ENCODE results near the gene ATOX1. TPM values are rescaled to one million over a fixed set of nuclear protein-coding genes. Genes with fewer than 3 reads are reported as not detected.

The ATOX1 gene
- total RNA-seq, 1 donor from 2014 or later, result 265 TPM

DNA sequence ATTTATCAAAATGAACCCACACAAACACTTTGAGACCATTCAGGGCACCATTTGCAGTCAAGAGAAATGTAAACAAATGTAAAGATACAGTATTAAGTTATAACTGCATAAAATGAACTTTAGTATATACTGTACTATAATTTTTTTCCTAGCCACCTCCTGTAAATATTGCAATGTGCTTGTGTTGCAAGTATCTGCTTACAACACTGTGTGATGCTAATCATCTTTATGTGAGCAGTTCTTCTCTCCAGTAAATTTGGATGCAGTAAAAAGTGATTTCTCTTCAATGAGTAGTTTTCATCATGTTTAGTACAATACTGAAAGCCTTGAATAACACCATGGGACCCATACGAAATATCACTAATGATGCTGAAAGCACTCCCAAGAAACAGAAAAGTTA lies 22.8 kb upstream of the ATOX1 start:
- H3K27me3 Mint-ChIP-seq (ENCODE audit: low read depth, unreplicated experiment), result no peaks in the 10 kb centered on the region
- H3K4me1 Mint-ChIP-seq (ENCODE audit: low read depth, unreplicated experiment), result peaks cover 39% of the 10 kb centered on the region
- H3K9me3 Mint-ChIP-seq (ENCODE audit: unreplicated experiment), result no peaks in the 10 kb centered on the region
- H3K27ac ChIP-seq (ENCODE audit: low read depth, low read length), result no peak overlapping the region
- no peak overlapping the region for H3K9ac ChIP-seq (ENCODE audit: low read length)
- no peak overlapping the region for H2AFZ ChIP-seq (ENCODE audit: low read depth, low read length)
- H3K4me3 Mint-ChIP-seq (ENCODE audit: unreplicated experiment), result no peak overlapping the region
- peaks cover 3% of the 10 kb centered on the region for H3K36me3 Mint-ChIP-seq (ENCODE audit: low read depth, unreplicated experiment)
- no peaks in the 10 kb centered on the region for H3K4me1 ChIP-seq (ENCODE audit: insufficient read depth, low read length)
- H3K27me3 ChIP-seq (ENCODE audit: insufficient read depth, low read length), result no peaks in the 10 kb centered on the region
- no peak for DNase-seq (ENCODE audit: low read depth)
- no peak overlapping the region for H3K27ac Mint-ChIP-seq (ENCODE audit: unreplicated experiment)
- H4K20me1 ChIP-seq (ENCODE audit: insufficient read depth, low read length), result peaks cover 98% of the 10 kb centered on the region
- peaks cover 8% of the 10 kb centered on the region for H3K36me3 ChIP-seq (ENCODE audit: insufficient read depth, low read length)
- no peaks in the 10 kb centered on the region for H3K9me3 ChIP-seq (ENCODE audit: insufficient read depth, low read depth, low read length)
- H3K4me3 ChIP-seq (ENCODE audit: insufficient read depth, low read depth, low read length), result no peak overlapping the region
- no peak overlapping the region for H3K4me2 ChIP-seq (ENCODE audit: low read length)
- TF ChIP-seq EZH2 (IDR thresholded peaks at IDR 0.05; ENCODE audit: insufficient read depth, low read length) (no peak), CTCF (IDR thresholded peaks at IDR 0.05; ENCODE audit: insufficient read depth, low read depth, low read length) (no peak)
- FAIRE-seq, result no peak
- H3K79me2 ChIP-seq (ENCODE audit: insufficient read depth, low read length), result peaks cover 100% of the 10 kb centered on the region

DNA sequence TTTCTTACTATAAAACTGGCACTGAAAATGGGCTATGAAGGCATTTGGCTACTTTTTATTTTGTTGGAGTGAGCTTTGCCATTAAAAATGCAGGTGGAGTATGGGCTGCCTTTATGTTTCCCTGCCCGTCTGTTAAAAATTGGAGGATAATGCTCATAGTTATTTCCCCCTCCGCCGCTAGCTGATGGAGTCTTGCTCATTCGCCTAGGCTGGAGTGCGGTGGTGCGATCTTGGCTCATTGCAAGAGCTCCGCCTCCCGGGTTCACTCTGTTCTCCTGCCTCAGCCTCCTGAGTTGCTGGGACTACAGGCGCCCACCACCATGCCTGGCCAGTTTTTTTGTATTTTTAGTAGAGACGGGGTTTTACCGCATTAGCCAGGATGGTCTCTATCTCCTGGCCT lies 21.9 kb upstream of the ATOX1 start:
- no peak for FAIRE-seq

More for the DNA sequence above, 21.9 kb upstream of the ATOX1 start:
- Histone ChIP-seq H3K4me2 (ENCODE audit: low read length) (no peak overlapping the region), H3K9ac (ENCODE audit: low read length) (no peak overlapping the region), H3K79me2 (ENCODE audit: insufficient read depth, low read length) (peaks cover 100% of the 10 kb centered on the region), H3K4me1 (ENCODE audit: insufficient read depth, low read length) (no peaks in the 10 kb centered on the region), H3K4me3 (ENCODE audit: insufficient read depth, low read depth, low read length) (no peak overlapping the region), H3K27me3 (ENCODE audit: insufficient read depth, low read length) (no peaks in the 10 kb centered on the region), H4K20me1 (ENCODE audit: insufficient read depth, low read length) (peaks cover 98% of the 10 kb centered on the region), H2AFZ (ENCODE audit: low read depth, low read length) (no peak overlapping the region), H3K27ac (ENCODE audit: low read depth, low read length) (no peak overlapping the region), H3K36me3 (ENCODE audit: insufficient read depth, low read length) (peaks cover 8% of the 10 kb centered on the region), H3K9me3 (ENCODE audit: insufficient read depth, low read depth, low read length) (no peaks in the 10 kb centered on the region)
- Mint-ChIP-seq H3K27me3 (ENCODE audit: low read depth, unreplicated experiment) (no peaks in the 10 kb centered on the region), H3K4me1 (ENCODE audit: low read depth, unreplicated experiment) (peaks cover 39% of the 10 kb centered on the region), H3K27ac (ENCODE audit: unreplicated experiment) (no peak overlapping the region), H3K4me3 (ENCODE audit: unreplicated experiment) (peak overlapping the region; percentile 27), H3K36me3 (ENCODE audit: low read depth, unreplicated experiment) (peaks cover 3% of the 10 kb centered on the region), H3K9me3 (ENCODE audit: unreplicated experiment) (no peaks in the 10 kb centered on the region)
- TF ChIP-seq CTCF (IDR thresholded peaks at IDR 0.05; ENCODE audit: insufficient read depth, low read depth, low read length) (no peak), EZH2 (IDR thresholded peaks at IDR 0.05; ENCODE audit: insufficient read depth, low read length) (no peak)
- DNase-seq (ENCODE audit: low read depth), result no peak
